GM12878 (cell line): ENCODE measurements around the gene CNOT6L. TPM values are rescaled to one million over a fixed set of nuclear protein-coding genes. Genes with fewer than 3 reads are reported as not detected.

Experiments
- ATAC-seq: fragments of 200-7000 bp; cut with Tn5 transposase; 3 replicates; pipeline ENCODE4 v1.9.1; 2020; ENCODE audit warnings: mild to moderate bottlenecking, moderate library complexity
- BruUV-seq: library from RNA; stranded (reverse); fragments of 400-500 nt; replicated peaks from 2 replicates; lab custom pipeline; 2021; lab: Mats Ljungman, UMichigan
- CTCF ChIA-PET: fragments of 300-600 bp; sonication (Branson Sonifier 250); formaldehyde crosslinking; extraction: SDS; loops from one replicate; lab custom pipeline; 2021; ENCODE audit warnings: inconsistent platforms; lab: Yijun Ruan, JAX
- POLR2A ChIA-PET: fragments of 350-600 bp; formaldehyde crosslinking; extraction: SDS; loops from one replicate; lab custom pipeline; 2021; ENCODE audit warnings: inconsistent platforms; lab: Charles Lee
- RAD21 ChIA-PET: fragments of 300-600 bp; sonication (Branson Sonifier 250); formaldehyde crosslinking; loops from one replicate; lab custom pipeline; 2023; ENCODE audit warnings: antibody characterized with exemption; ENCODE audit not compliant: unreplicated experiment; lab: Charles Lee
- SMC1A ChIA-PET: fragments of 300-600 bp; sonication (Branson Sonifier 250); formaldehyde crosslinking; loops from one replicate; lab custom pipeline; 2023; ENCODE audit not compliant: unreplicated experiment, uncharacterized antibody; lab: Charles Lee
- DNase-seq: peaks from one replicate; pipeline ENCODE4 v3.0.0-alpha.2; 2011; ENCODE audit warnings: low read depth, low spot score
- FAIRE-seq: peaks from 3 replicates; lab custom pipeline; 2011; peaks lifted over from hg19 to GRCh38; lab: Jason Lieb, UNC
- H2AFZ ChIP-seq: 2 replicates; pipeline ENCODE4 v1.6.0; 2011; ENCODE audit warnings: low read depth, low read length, control low read depth; ENCODE audit not compliant: control insufficient read depth
- H3K27ac ChIP-seq: 2 replicates; pipeline ENCODE4 v1.5.1; 2011; ENCODE audit warnings: control low read depth; ENCODE audit not compliant: control insufficient read depth, insufficient read depth
- H3K27me3 ChIP-seq, 2 experiments: replicated peaks in 1 of 2; 2 replicates each; pipeline versions ENCODE4 v1.6.0 to v1.6.1; 2011; ENCODE audit warnings: low read length in 1 of 2; ENCODE audit not compliant: control insufficient read depth in 2 of 2, insufficient read depth in 2 of 2
- H3K36me3 ChIP-seq, 2 experiments: 2 replicates each; pipeline ENCODE4 v1.5.1; 2011; ENCODE audit warnings: low read length in 1 of 2; ENCODE audit not compliant: control insufficient read depth in 2 of 2, insufficient read depth in 2 of 2
- H3K4me1 ChIP-seq: 2 replicates; pipeline ENCODE4 v1.6.1; 2011; ENCODE audit warnings: mild to moderate bottlenecking, low read length, moderate library complexity, mixed read lengths; ENCODE audit not compliant: control insufficient read depth, insufficient read depth
- H3K4me2 ChIP-seq: 2 replicates; pipeline ENCODE4 v1.6.0; 2011; ENCODE audit warnings: control low read depth; ENCODE audit not compliant: control insufficient read depth, insufficient read depth
- H3K4me3 ChIP-seq: fragments of 200-600 bp; sonication (generic); 2 replicates; pipeline ENCODE4 v1.5.1; 2016
- H3K79me2 ChIP-seq: 2 replicates; pipeline ENCODE4 v1.6.0; 2011; ENCODE audit warnings: low read length; ENCODE audit not compliant: control insufficient read depth, insufficient read depth
- H3K9ac ChIP-seq: 2 replicates; pipeline ENCODE4 v1.8.0; 2011; ENCODE audit warnings: low read length, control low read depth, mixed read lengths; ENCODE audit not compliant: control insufficient read depth, insufficient read depth
- H3K9me3 ChIP-seq: replicated peaks from 3 replicates; pipeline ENCODE4 v1.5.1; 2011; ENCODE audit warnings: mild to moderate bottlenecking, low read length; ENCODE audit not compliant: control insufficient read depth, insufficient read depth
- H4K20me1 ChIP-seq: 2 replicates; pipeline ENCODE4 v1.6.0; 2011; ENCODE audit not compliant: control insufficient read depth, insufficient read depth
- FOXK2 ChIP-seq: fragments of 450-650 bp; IDR thresholded peaks from 2 replicates; pipeline ENCODE4 v1.6.1; 2017; ENCODE audit warnings: mild to moderate bottlenecking, moderate library complexity
- GABPA ChIP-seq: IDR thresholded peaks from 2 replicates; pipeline ENCODE4 v1.6.1; 2014; ENCODE audit warnings: antibody characterized with exemption, low read depth, mild to moderate bottlenecking, inconsistent platforms
- RCOR1 ChIP-seq: conservative IDR thresholded peaks from 2 replicates; pipeline ENCODE4 v1.6.1; 2012; ENCODE audit warnings: low read depth, low read length, improper control_type of control experiment
- ZNF687 ChIP-seq: fragments of 450-650 bp; IDR thresholded peaks from 2 replicates; pipeline ENCODE4 v1.6.1; 2017; ENCODE audit warnings: mild to moderate bottlenecking, moderate library complexity
- WGBS: methylation state at CpG from one replicate; pipeline ENCODE4 v1.1.6; 2016; ENCODE audit warnings: low lambda C conversion rate; ENCODE audit not compliant: insufficient replicate concordance, insufficient coverage; ENCODE audit errors: missing lambda C conversion rate; 5-methylcytosine and 5-hydroxymethylcytosine counted together
- in situ Hi-C: fragments of 300-500 bp; cut with MboI; formaldehyde crosslinking; loops from 9 replicates; pipeline ENCODE4 v1.14.3; 2018; ENCODE audit warnings: mixed read lengths
- intact Hi-C: fragments of 100-400 bp; cut with micrococcal nuclease; formaldehyde crosslinking; loops from one replicate; pipeline ENCODE4 v1.14.2; 2022; ENCODE audit not compliant: unreplicated experiment
- polyA plus RNA-seq, 11 experiments: library from polyadenylated mRNA; depleted of rRNA in 4 of 11; unstranded in 6 of 11; stranded (reverse) in 5 of 11; fragments of >200 nt; fragmentation: Nextera tagmentation in 4 of 11; fragmentation: Illumina TruSeq in 1 of 11; extraction: Ambion mirVana in 4 of 11; extraction: Trizol in 1 of 11; gene quantifications; 1 replicate in 1 of 11; 2 replicates in 10 of 11; pipeline versions ENCODE4 v1.2.1 to v1.2.3, GENCODE V29; 2011 to 2016; ENCODE audit warnings: inconsistent platforms in 2 of 11, missing spikeins in 2 of 11, low read depth in 1 of 11
- total RNA-seq, 4 experiments: library from RNA; depleted of rRNA in 3 of 4; stranded (reverse); fragments of >200 nt in 3 of 4; fragmentation: Illumina TruSeq in 1 of 4; extraction: Trizol in 1 of 4; gene quantifications; 2 replicates each; pipeline versions ENCODE4 v1.2.1 to v1.2.3, GENCODE V29; 2013 to 2021
- TF ChIP-seq, protein P1 (sequence below): fragments of 150-350 bp; IDR thresholded peaks from 2 replicates; pipeline ENCODE4 v1.6.1; 2014; ENCODE audit warnings: mild to moderate bottlenecking, low read depth, low read length

The CNOT6L gene
- total and polyA plus RNA-seq, 10 of the 15 experiments (the other 5 are each of a cell fraction or from before 2014, with no cell fraction given): 1.1 to 10.0 (median 3.0) TPM

DNA sequence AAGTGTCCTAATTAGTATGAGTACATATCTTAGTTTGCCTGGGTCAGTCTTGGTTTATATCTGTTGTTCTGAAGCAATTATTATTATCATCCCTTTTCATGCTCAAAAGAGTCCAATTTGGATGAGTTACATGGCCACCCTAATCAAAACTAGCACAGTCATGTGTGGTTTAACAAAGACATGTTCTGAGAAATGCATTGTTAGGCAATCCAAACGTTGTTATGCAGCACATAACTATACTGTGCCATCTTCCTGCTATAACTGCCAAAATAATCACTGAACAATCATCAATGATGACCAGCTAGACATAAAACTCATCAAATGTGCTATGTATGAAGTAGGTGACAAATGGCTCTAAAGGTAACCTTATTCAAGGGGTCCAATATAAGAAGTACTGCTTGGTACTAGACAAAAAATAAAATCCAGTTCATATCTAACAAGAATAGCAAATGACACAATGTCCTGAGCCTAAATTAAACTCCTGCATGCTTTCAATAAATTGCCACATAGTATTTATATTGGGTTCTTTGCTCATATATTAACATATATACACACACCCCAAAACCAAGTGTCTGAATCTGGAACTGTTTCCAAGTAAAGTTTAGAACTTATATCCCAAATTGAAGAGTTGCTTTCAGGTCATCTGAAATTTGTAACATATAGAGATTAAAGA is 41.9 kb downstream of the CNOT6L start:
- POLR2A ChIA-PET: no interaction called here
- no peak for TF ChIP-seq GABPA
- TF ChIP-seq FOXK2: no peak
- TF ChIP-seq RCOR1: no peak
- TF ChIP-seq, all 136 proteins: peak for 0
- no TSS peak for BruUV-seq
- no peaks in the 10 kb centered on the region for H3K27me3 ChIP-seq
- ATAC-seq (no peak), FAIRE-seq (no peak), DNase-seq (no peak)
- WGBS: 0% methylated on average over 1 of the region's 1 CpG
- no peak overlapping the region for H3K9ac ChIP-seq
- H3K36me3 ChIP-seq: 0 out of 4 replicates have a peak, but pooled peaks cover 0 to 6% of the 10 kb centered on the region in 2 experiments
- RAD21 ChIA-PET: no interaction called here
- H3K4me2 ChIP-seq: no peak overlapping the region
- H4K20me1 ChIP-seq: no peaks in the 10 kb centered on the region
- H3K27ac ChIP-seq: no peak overlapping the region
- intact Hi-C loops (no loop called here), in situ Hi-C loops (no loop called here)
- SMC1A ChIA-PET: no interaction called here
- no peaks in the 10 kb centered on the region for H3K4me1 ChIP-seq
- no peaks in the 10 kb centered on the region for H3K9me3 ChIP-seq
- CTCF ChIA-PET: no interaction called here
- no peak overlapping the region for H3K4me3 ChIP-seq
- no peaks in the 10 kb centered on the region for H3K79me2 ChIP-seq
- H2AFZ ChIP-seq: no peak overlapping the region

DNA sequence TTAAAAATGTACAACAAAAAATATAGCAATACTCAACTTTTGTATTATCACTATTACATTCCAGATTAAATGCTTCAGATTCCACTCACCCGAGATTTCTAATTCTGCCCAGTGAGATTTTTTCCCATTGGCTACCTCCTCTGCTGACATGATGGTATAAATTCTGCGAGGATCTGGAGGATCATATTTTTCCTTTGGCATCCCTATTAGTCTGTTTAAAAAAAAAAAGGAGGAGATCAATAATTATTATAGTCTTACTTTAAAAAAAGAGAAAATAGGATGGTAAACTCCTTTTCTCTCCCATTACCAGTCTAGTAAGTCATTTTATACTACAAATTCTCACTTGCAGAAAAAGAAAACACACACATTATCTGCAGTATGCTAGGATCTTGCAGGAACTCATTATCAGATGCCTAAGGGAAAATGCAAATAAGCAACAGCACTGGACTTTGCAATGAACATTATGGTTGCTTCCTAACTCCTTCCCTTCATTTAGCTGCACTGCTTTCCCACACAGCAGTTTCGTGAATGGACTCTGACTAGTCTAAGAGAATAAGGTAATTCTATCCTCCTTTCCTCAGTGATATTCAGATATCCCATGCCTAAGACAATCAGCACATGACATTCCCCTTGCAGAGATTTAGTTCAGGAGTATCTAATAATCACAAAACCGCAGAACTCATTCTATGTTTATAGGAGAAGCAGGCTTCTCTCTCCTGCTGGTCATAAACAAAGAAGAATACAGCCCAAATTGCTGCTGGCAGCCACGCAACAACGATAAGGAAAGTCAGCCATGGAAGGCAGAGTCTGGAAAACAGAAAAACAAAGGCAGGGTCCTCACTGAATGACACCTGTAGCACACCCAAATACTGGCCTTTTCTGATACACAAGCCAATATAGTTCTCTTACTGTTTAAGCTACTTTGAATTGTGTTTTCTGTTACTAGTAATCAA is 42.7 kb downstream of the CNOT6L start:
- Histone ChIP-seq H3K4me1 (no peaks in the 10 kb centered on the region), H3K4me2 (no peak overlapping the region), H2AFZ (no peak overlapping the region), H3K27ac (no peak overlapping the region), H3K36me3 (0 out of 4 replicates have a peak, but pooled peaks cover 0 to 6% of the 10 kb centered on the region in 2 experiments), H3K9me3 (no peaks in the 10 kb centered on the region), H3K79me2 (no peaks in the 10 kb centered on the region), H3K4me3 (no peak overlapping the region), H3K27me3 (no peaks in the 10 kb centered on the region), H4K20me1 (no peaks in the 10 kb centered on the region), H3K9ac (no peak overlapping the region)
- WGBS: 96% methylated on average over 6 of the region's 6 CpGs
- DNase-seq (no peak), ATAC-seq (no peak), FAIRE-seq (no peak)
- no TSS peak for BruUV-seq
- RAD21 ChIA-PET: no interaction called here
- intact Hi-C loops (no loop called here), in situ Hi-C loops (no loop called here)
- no peak for TF ChIP-seq ZNF687
- TF ChIP-seq, protein P1, sequence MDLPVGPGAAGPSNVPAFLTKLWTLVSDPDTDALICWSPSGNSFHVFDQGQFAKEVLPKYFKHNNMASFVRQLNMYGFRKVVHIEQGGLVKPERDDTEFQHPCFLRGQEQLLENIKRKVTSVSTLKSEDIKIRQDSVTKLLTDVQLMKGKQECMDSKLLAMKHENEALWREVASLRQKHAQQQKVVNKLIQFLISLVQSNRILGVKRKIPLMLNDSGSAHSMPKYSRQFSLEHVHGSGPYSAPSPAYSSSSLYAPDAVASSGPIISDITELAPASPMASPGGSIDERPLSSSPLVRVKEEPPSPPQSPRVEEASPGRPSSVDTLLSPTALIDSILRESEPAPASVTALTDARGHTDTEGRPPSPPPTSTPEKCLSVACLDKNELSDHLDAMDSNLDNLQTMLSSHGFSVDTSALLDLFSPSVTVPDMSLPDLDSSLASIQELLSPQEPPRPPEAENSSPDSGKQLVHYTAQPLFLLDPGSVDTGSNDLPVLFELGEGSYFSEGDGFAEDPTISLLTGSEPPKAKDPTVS: no peak
- CTCF ChIA-PET: no interaction called here
- POLR2A ChIA-PET: no interaction called here
- SMC1A ChIA-PET: no interaction called here
